Kidney (tissue), 14 donors: ENCODE measurements around the gene MACROD1. TPM values are rescaled to one million over a fixed set of nuclear protein-coding genes. Genes with fewer than 3 reads are reported as not detected.

Experiments
- DNase-seq, 5 donors: peaks; one replicate each; pipeline ENCODE4 v3.0.0-alpha.2; 2013 to 2020
- FAIRE-seq: peaks from 2 replicates; lab custom pipeline; 2012; peaks lifted over from hg19 to GRCh38; lab: Jason Lieb, UNC
- H3K27ac ChIP-seq, 2 donors: one replicate each; pipeline ENCODE4 v1.7.0; 2013; ENCODE audit warnings: low read depth in 2 of 2, low read length in 2 of 2, inconsistent platforms in 1 of 2
- H3K27me3 ChIP-seq: one replicate; pipeline ENCODE4 v1.7.1; 2013; ENCODE audit warnings: low read length, inconsistent platforms; ENCODE audit not compliant: control insufficient read depth, insufficient read depth
- H3K36me3 ChIP-seq, 3 donors: one replicate each; pipeline versions ENCODE4 v1.7.0 to v1.7.1; 2013; ENCODE audit warnings: low read length in 3 of 3, control low read depth in 1 of 3, inconsistent platforms in 1 of 3; ENCODE audit not compliant: insufficient read depth in 3 of 3, control insufficient read depth in 2 of 3
- H3K4me1 ChIP-seq, 3 donors: one replicate each; pipeline versions ENCODE4 v1.7.0 to v1.7.1; 2013; ENCODE audit warnings: low read length in 3 of 3, inconsistent platforms in 1 of 3, low read depth in 1 of 3; ENCODE audit not compliant: control insufficient read depth in 2 of 3, insufficient read depth in 2 of 3
- H3K4me3 ChIP-seq, 3 donors: one replicate each; pipeline versions ENCODE4 v1.7.0 to v1.8.1; 2013; ENCODE audit warnings: low read length in 3 of 3, control low read depth in 1 of 3, inconsistent platforms in 1 of 3
- H3K9ac ChIP-seq, 3 donors: one replicate each; pipeline versions ENCODE4 v1.7.0 to v1.7.1; 2013; ENCODE audit warnings: low read length in 3 of 3, control low read depth in 1 of 3, inconsistent platforms in 1 of 3
- H3K9me3 ChIP-seq, 3 donors: one replicate each; pipeline versions ENCODE4 v1.7.0 to v1.7.1; 2013; ENCODE audit warnings: low read length in 3 of 3, control low read depth in 1 of 3, inconsistent platforms in 1 of 3; ENCODE audit not compliant: control insufficient read depth in 2 of 3, insufficient read depth in 1 of 3
- intact Hi-C: fragments of 100-400 bp; cut with DNase I; formaldehyde crosslinking; loops from one replicate; pipeline ENCODE4 v1.11.1; 2022
- polyA plus RNA-seq: library from polyadenylated mRNA; stranded (reverse); fragments of 350-450 nt; fragmentation: Illumina TruSeq; extraction: RNeasy Lipid Tissue Mini Kit (QIAGEN cat#74804); gene quantifications from one replicate; pipeline ENCODE4 v1.2.3, GENCODE V29; 2014; ENCODE audit warnings: low read depth, low replicate concordance; ENCODE audit not compliant: insufficient read depth
- total RNA-seq: library from RNA; stranded (reverse); fragmentation: NEBNext Ultra II Directional; extraction: Animal tissue kit (Norgen Biotek cat#: 25700); gene quantifications from one replicate; pipeline ENCODE4 v1.2.1, GENCODE V29; 2021
- TF ChIP-seq, protein P1 (sequence below): IDR thresholded peaks from 3 replicates; pipeline ENCODE4 v1.5.1; 2012; ENCODE audit warnings: mild to moderate bottlenecking, moderate library complexity, borderline replicate concordance; ENCODE audit not compliant: insufficient read depth; ENCODE audit errors: extremely low read depth
- donor health status: control.
- donor health status: control.
- donor health status: control.
- donor health status: control.
- donor health status: control.
- donor health status: DM: yes; HTN: yes; CAD: no.
- donor health status: Normal renal cell carcinoma (clear cell type).

Gene MACROD1
- total and polyA plus RNA-seq, 2 donors from 2014 or later, result 27.8 to 176 TPM

DNA sequence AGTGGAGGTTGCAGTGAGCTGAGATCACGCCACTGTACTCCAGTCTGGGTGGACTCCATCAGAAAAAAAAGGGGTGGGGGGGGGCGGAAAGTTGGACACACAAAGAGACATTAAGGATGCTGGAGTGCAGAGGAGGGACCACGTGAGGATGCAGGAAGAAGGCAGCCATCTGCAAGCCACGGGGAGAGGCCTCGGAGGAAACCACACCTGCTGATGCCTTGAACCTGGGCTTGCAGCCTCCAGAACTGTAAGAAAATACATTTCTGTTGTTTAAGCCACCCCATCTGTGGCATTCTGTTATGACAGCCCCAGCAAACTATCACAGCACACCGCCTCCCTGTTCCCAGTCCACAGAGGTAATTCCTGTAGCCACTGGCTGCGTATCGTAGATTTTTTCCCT is 10.8 kb upstream of the MACROD1 start:
- Histone ChIP-seq H3K36me3 (no peaks in the 10 kb centered on the region), H3K27ac (no peak overlapping the region), H3K27me3 (no peaks in the 10 kb centered on the region), H3K9me3 (peaks cover 0 to 3% (median 0%) of the 10 kb centered on the region in 3 donors), H3K4me1 (peaks cover 0 to 8% (median 6%) of the 10 kb centered on the region in 3 donors), H3K9ac (no peak overlapping the region), H3K4me3 (no peak overlapping the region)
- TF ChIP-seq, protein P1, sequence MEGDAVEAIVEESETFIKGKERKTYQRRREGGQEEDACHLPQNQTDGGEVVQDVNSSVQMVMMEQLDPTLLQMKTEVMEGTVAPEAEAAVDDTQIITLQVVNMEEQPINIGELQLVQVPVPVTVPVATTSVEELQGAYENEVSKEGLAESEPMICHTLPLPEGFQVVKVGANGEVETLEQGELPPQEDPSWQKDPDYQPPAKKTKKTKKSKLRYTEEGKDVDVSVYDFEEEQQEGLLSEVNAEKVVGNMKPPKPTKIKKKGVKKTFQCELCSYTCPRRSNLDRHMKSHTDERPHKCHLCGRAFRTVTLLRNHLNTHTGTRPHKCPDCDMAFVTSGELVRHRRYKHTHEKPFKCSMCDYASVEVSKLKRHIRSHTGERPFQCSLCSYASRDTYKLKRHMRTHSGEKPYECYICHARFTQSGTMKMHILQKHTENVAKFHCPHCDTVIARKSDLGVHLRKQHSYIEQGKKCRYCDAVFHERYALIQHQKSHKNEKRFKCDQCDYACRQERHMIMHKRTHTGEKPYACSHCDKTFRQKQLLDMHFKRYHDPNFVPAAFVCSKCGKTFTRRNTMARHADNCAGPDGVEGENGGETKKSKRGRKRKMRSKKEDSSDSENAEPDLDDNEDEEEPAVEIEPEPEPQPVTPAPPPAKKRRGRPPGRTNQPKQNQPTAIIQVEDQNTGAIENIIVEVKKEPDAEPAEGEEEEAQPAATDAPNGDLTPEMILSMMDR, result no peak
- intact Hi-C loops, result no loop called here
- FAIRE-seq, result no peak
- no peak for DNase-seq

DNA sequence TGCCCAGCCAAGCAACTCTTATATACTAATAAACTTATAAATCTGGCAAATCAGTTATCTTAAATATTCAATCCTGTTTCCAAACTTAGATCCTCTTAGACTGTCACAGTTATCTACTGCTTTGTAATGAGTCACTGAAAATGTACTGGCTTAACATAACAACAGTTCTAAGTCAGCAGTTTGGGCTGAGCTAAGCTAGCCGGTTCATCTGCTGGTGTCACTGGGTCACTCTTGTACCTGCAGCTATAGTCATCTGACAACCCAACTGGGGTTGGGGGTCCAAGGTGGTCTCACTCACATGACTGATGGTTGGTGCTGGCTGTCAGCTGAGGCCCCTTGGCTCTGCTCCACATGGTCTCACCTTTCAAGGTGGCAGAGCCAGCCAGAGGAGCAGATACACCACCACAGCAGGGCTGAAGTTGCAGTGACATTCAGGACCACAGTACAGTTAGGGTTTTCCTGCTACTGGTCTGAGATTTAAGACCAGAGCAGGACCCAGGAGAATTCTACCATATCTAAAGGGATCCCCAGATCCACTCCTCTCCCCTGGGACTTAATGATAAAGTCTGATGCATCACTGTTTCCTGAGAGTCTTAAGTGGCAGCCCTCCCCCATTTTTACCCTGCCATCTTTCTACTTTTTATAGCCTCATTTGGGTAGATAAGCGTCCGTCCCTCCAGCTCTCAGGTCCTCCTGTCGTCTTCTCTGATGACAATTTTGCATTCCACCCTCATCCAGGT is 7.9 kb upstream of the MACROD1 start:
- DNase-seq (no peak), FAIRE-seq (no peak)
- Histone ChIP-seq H3K27ac (no peak overlapping the region), H3K4me3 (no peak overlapping the region), H3K4me1 (no peaks in the 10 kb centered on the region), H3K9ac (no peak overlapping the region), H3K36me3 (no peaks in the 10 kb centered on the region), H3K9me3 (peaks cover 0 to 3% (median 0%) of the 10 kb centered on the region in 3 donors), H3K27me3 (no peaks in the 10 kb centered on the region)
- intact Hi-C loops, result no loop called here
- TF ChIP-seq, protein P1, result no peak

DNA sequence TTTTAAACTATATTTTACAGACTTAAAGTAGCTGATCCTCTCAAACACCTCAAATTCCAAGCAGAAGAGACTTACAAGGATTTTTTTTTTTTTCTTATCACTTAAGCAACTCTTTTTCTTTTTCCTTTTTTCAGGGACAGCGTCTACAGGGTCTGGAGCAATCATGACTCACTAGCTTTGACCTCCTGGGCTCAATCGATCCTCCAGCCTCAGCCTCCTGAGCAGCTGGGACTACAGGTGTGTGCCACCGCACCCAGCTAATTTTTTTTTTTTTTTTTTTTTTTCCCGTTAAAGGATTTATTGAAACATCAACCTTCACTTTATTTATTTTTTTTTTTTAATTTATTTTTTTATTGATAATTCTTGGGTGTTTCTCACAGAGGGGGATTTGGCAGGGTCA is 4.5 kb upstream of the MACROD1 start:
- no peak overlapping the region for H3K4me3 ChIP-seq
- H3K27ac ChIP-seq, result no peak overlapping the region
- intact Hi-C loops, result no loop called here
- no peaks in the 10 kb centered on the region for H3K36me3 ChIP-seq
- no peak overlapping the region for H3K9ac ChIP-seq
- H3K4me1 ChIP-seq, result no peaks in the 10 kb centered on the region
- FAIRE-seq (no peak), DNase-seq (no peak)
- TF ChIP-seq, protein P1, result no peak
- H3K27me3 ChIP-seq, result no peaks in the 10 kb centered on the region
- H3K9me3 ChIP-seq, result peaks cover 0 to 3% (median 0%) of the 10 kb centered on the region in 3 donors
